CD14-positive monocyte (primary cell): ENCODE measurements around the gene PPP1R12B. TPM values are rescaled to one million over a fixed set of nuclear protein-coding genes. Genes with fewer than 3 reads are reported as not detected.
"Not testable (repeated sequence)": the region's sequence is repeated elsewhere in the genome, so short reads cannot be mapped to it uniquely, and the experiment has no call there.

ENCODE experiments used
- DNase-seq, 3 donors: peaks; one replicate each; pipeline ENCODE4 v3.0.0-alpha.2; 2011 to 2022
- H2AFZ ChIP-seq: 2 replicates; pipeline ENCODE4 v1.6.0; 2012; ENCODE audit warnings: mild to moderate bottlenecking, low read depth, low read length, inconsistent platforms; ENCODE audit not compliant: insufficient read depth, poor library complexity, severe bottlenecking
- H3K27ac ChIP-seq, 2 donors: 1 replicate in 1 of 2; 2 replicates in 1 of 2; pipeline ENCODE4 v1.5.1; 2012 to 2013; ENCODE audit warnings: low read length in 2 of 2, control low read depth in 1 of 2, inconsistent platforms in 1 of 2, low read depth in 1 of 2, mild to moderate bottlenecking in 1 of 2
- H3K27me3 ChIP-seq, 2 donors: one replicate each; pipeline versions ENCODE4 v1.6.0 to v1.6.1; 2011 to 2013; ENCODE audit warnings: low read length in 2 of 2; ENCODE audit not compliant: control insufficient read depth in 2 of 2, insufficient read depth in 2 of 2
- H3K36me3 ChIP-seq, 2 donors: replicated peaks in 1 of 2; 1 replicate in 1 of 2; 2 replicates in 1 of 2; pipeline versions ENCODE4 v1.5.1 to v1.6.1; 2012 to 2013; ENCODE audit warnings: low read length in 2 of 2, control low read depth in 1 of 2, inconsistent platforms in 1 of 2, mild to moderate bottlenecking in 1 of 2; ENCODE audit not compliant: insufficient read depth in 2 of 2, control insufficient read depth in 1 of 2
- H3K4me1 ChIP-seq, 2 donors: 1 replicate in 1 of 2; 2 replicates in 1 of 2; pipeline versions ENCODE4 v1.5.1 to v1.6.1; 2012 to 2013; ENCODE audit warnings: low read length in 2 of 2, control low read depth in 1 of 2, inconsistent platforms in 1 of 2, mild to moderate bottlenecking in 1 of 2, moderate library complexity in 1 of 2; ENCODE audit not compliant: insufficient read depth in 2 of 2, control insufficient read depth in 1 of 2
- H3K4me2 ChIP-seq: replicated peaks from 2 replicates; pipeline ENCODE3; 2012; ENCODE audit warnings: low read length, moderate library complexity, mild to moderate bottlenecking; ENCODE audit not compliant: poor library complexity, severe bottlenecking; ENCODE audit errors: extremely low read depth
- H3K4me3 ChIP-seq, 3 experiments: fragments of 200-600 bp in 1 of 3; sonication (generic) in 1 of 3; replicated peaks in 1 of 3; 1 replicate in 2 of 3; 2 replicates in 1 of 3; pipeline ENCODE4 v1.5.1; 2011 to 2013; ENCODE audit warnings: low read length in 3 of 3, mild to moderate bottlenecking in 3 of 3, control low read depth in 2 of 3, low read depth in 2 of 3, inconsistent platforms in 1 of 3, moderate library complexity in 1 of 3
- H3K79me2 ChIP-seq: 2 replicates; pipeline ENCODE4 v1.6.0; 2012; ENCODE audit warnings: mild to moderate bottlenecking, control low read depth, inconsistent platforms, low read length, moderate library complexity; ENCODE audit not compliant: insufficient read depth
- H3K9ac ChIP-seq: 2 replicates; pipeline ENCODE4 v1.6.0; 2017; ENCODE audit warnings: low read length, mild to moderate bottlenecking; ENCODE audit not compliant: insufficient read depth, poor library complexity, severe bottlenecking
- H3K9me3 ChIP-seq, 2 donors: replicated peaks in 1 of 2; 1 replicate in 1 of 2; 2 replicates in 1 of 2; pipeline versions ENCODE4 v1.5.1 to v1.6.1; 2012 to 2013; ENCODE audit warnings: low read length in 2 of 2, control low read depth in 1 of 2; ENCODE audit not compliant: control insufficient read depth in 1 of 2, insufficient read depth in 1 of 2
- H4K20me1 ChIP-seq: 2 replicates; pipeline ENCODE4 v1.6.0; 2012; ENCODE audit warnings: mild to moderate bottlenecking, low read length, control low read depth, moderate library complexity; ENCODE audit not compliant: insufficient read depth
- H3K27ac Mint-ChIP-seq, 7 donors: one replicate each; pipeline ENCODE4 v1.8.0; 2020; ENCODE audit warnings: mild to moderate bottlenecking in 7 of 7, mixed read lengths in 7 of 7, moderate library complexity in 6 of 7, inconsistent platforms in 2 of 7
- H3K27me3 Mint-ChIP-seq, 3 donors: one replicate each; pipeline ENCODE4 v1.8.0; 2021 to 2022; ENCODE audit warnings: low read depth in 3 of 3, mild to moderate bottlenecking in 3 of 3, mixed read lengths in 3 of 3, moderate library complexity in 3 of 3, inconsistent platforms in 1 of 3
- H3K36me3 Mint-ChIP-seq, 2 donors: one replicate each; pipeline ENCODE4 v1.8.0; 2020; ENCODE audit warnings: mixed read lengths in 2 of 2, inconsistent platforms in 1 of 2, mild to moderate bottlenecking in 1 of 2
- H3K4me1 Mint-ChIP-seq: one replicate; pipeline ENCODE4 v1.8.0; 2020; ENCODE audit warnings: mild to moderate bottlenecking, mixed read lengths
- H3K4me3 Mint-ChIP-seq, 2 donors: one replicate each; pipeline ENCODE4 v1.8.0; 2020; ENCODE audit warnings: mild to moderate bottlenecking in 2 of 2, mixed read lengths in 2 of 2, moderate library complexity in 1 of 2
- H3K9me3 Mint-ChIP-seq, 7 donors: one replicate each; pipeline ENCODE4 v1.8.0; 2020 to 2022; ENCODE audit warnings: mixed read lengths in 7 of 7, mild to moderate bottlenecking in 6 of 7, moderate library complexity in 6 of 7, inconsistent platforms in 2 of 7
- CTCF ChIP-seq: fragments of 200-600 bp; IDR thresholded peaks from one replicate; pipeline ENCODE4 v1.8.0; 2022; ENCODE audit warnings: antibody characterized with exemption, mild to moderate bottlenecking
- WGBS: methylation state at CpG from one replicate; pipeline ENCODE4 v1.1.5; 2013; ENCODE audit warnings: missing lambda C conversion rate; ENCODE audit not compliant: insufficient coverage; 5-methylcytosine and 5-hydroxymethylcytosine counted together
- intact Hi-C, 2 donors: fragments of 100-400 bp; cut with micrococcal nuclease; formaldehyde crosslinking; loops; one replicate each; pipeline versions ENCODE4 v1.15.0 to v1.15.1; 2023
- polyA plus RNA-seq, 3 donors: library from polyadenylated mRNA; depleted of rRNA in 1 of 3; unstranded in 2 of 3; stranded (reverse) in 1 of 3; fragments of 300-500 nt in 2 of 3; fragments of >200 nt in 1 of 3; fragmentation: Illumina TruSeq in 2 of 3; gene quantifications; 1 replicate in 2 of 3; 2 replicates in 1 of 3; pipeline ENCODE4 v1.2.3, GENCODE V29; 2012 to 2021

Gene PPP1R12B
- polyA plus RNA-seq, 3 donors = 1.3 to 12.2 (median 1.7) TPM

- H3K4me3 ChIP-seq = no peak overlapping the region
- peaks cover 5 to 36% of the 10 kb centered on the region in 2 donors for H3K9me3 ChIP-seq
- Mint-ChIP-seq H3K9me3 (peaks cover 0 to 19% (median 4%) of the 10 kb centered on the region in 7 donors), H3K4me1 (peaks cover 46% of the 10 kb centered on the region), H3K27ac (no peak overlapping the region), H3K27me3 (peaks cover 40 to 76% (median 69%) of the 10 kb centered on the region in 3 donors), H3K4me3 (peak overlapping the region in 1 of 2 donors; percentile 79), H3K36me3 (peaks cover 0 to 5% of the 10 kb centered on the region in 2 donors)
- no peak for DNase-seq
- no peak overlapping the region for H2AFZ ChIP-seq
- no peak for TF ChIP-seq CTCF
- H3K4me1 ChIP-seq = peaks cover 30 to 34% of the 10 kb centered on the region in 2 donors
- H3K36me3 ChIP-seq = no peaks in the 10 kb centered on the region
- WGBS = 100% methylated on average over 5 of the region's 13 CpGs
- intact Hi-C loops = loop anchor here in 1 of 2 donors (5.0 kb wide), 1 partner anchor 146 kb away; no protein-coding TSS in a partner anchor
- peaks cover 94% of the 10 kb centered on the region for H4K20me1 ChIP-seq
- no peak overlapping the region for H3K9ac ChIP-seq
- no peak overlapping the region for H3K4me2 ChIP-seq
- H3K27me3 ChIP-seq = peaks cover 69 to 95% of the 10 kb centered on the region in 2 donors
- H3K79me2 ChIP-seq = no peaks in the 10 kb centered on the region
- H3K27ac ChIP-seq = no peak overlapping the region
Measured at GRCh38 chr1:202627841-202628565, 279.5 kb downstream of the PPP1R12B start.

- no peak overlapping the region for H3K27ac ChIP-seq
- H3K9ac ChIP-seq = no peak overlapping the region
- WGBS = 87% methylated on average over 7 of the region's 7 CpGs
- intact Hi-C loops = loop anchor here in 1 of 2 donors (5.0 kb wide), 1 partner anchor 146 kb away; no protein-coding TSS in a partner anchor
- peaks cover 5 to 36% of the 10 kb centered on the region in 2 donors for H3K9me3 ChIP-seq
- no peaks in the 10 kb centered on the region for H3K79me2 ChIP-seq
- H3K4me1 Mint-ChIP-seq = peaks cover 46% of the 10 kb centered on the region
- H3K27ac Mint-ChIP-seq = peak overlapping the region in 2 of 7 donors; percentile 42 to 51
- H3K4me3 Mint-ChIP-seq = peak overlapping the region in 1 of 2 donors; percentile 79
- peaks cover 95% of the 10 kb centered on the region for H4K20me1 ChIP-seq
- H3K27me3 ChIP-seq = peaks cover 70 to 95% of the 10 kb centered on the region in 2 donors
- peaks cover 0 to 5% of the 10 kb centered on the region in 2 donors for H3K36me3 Mint-ChIP-seq
- H3K4me3 ChIP-seq = peak overlapping the region in 1 of 3 experiments; percentile 14
- peaks cover 30 to 34% of the 10 kb centered on the region in 2 donors for H3K4me1 ChIP-seq
- H3K4me2 ChIP-seq = peak overlapping the region; percentile 11
- no peaks in the 10 kb centered on the region for H3K36me3 ChIP-seq
- H3K9me3 Mint-ChIP-seq = peaks cover 0 to 16% (median 4%) of the 10 kb centered on the region in 7 donors
- no peak overlapping the region for H2AFZ ChIP-seq
- DNase-seq = no peak
- H3K27me3 Mint-ChIP-seq = peaks cover 47 to 84% (median 76%) of the 10 kb centered on the region in 3 donors
- no peak for TF ChIP-seq CTCF
Measured at GRCh38 chr1:202628646-202629215, 280.2 kb downstream of the PPP1R12B start.

- H3K79me2 ChIP-seq, H3K36me3 Mint-ChIP-seq, H3K36me3 ChIP-seq, H3K27ac ChIP-seq, H2AFZ ChIP-seq, H3K9ac ChIP-seq: not testable (repeated sequence)
- H3K4me2 ChIP-seq = peak overlapping the region; percentile 11
- H3K27me3 Mint-ChIP-seq = peaks cover 53 to 90% (median 82%) of the 10 kb centered on the region in 3 donors
- H3K4me1 Mint-ChIP-seq = peaks cover 46% of the 10 kb centered on the region
- H3K9me3 Mint-ChIP-seq = peaks cover 0 to 16% (median 4%) of the 10 kb centered on the region in 7 donors
- H3K27me3 ChIP-seq = peaks cover 68 to 95% of the 10 kb centered on the region in 2 donors
- peaks cover 5 to 36% of the 10 kb centered on the region in 2 donors for H3K9me3 ChIP-seq
- peak overlapping the region in 3 of 7 donors; percentile 38 to 51 (median 42) for H3K27ac Mint-ChIP-seq
- intact Hi-C loops = loop anchor here in 1 of 2 donors (5.0 kb wide), 1 partner anchor 147 kb away; no protein-coding TSS in a partner anchor
- H3K4me1 ChIP-seq = peaks cover 30 to 34% of the 10 kb centered on the region in 2 donors
- peak overlapping the region in 1 of 3 experiments; percentile 14 for H3K4me3 ChIP-seq
- H4K20me1 ChIP-seq = peaks cover 92% of the 10 kb centered on the region
- peak overlapping the region in 1 of 2 donors; percentile 79 for H3K4me3 Mint-ChIP-seq
- no CpG with 5 or more reads among the region's 2 CpGs for WGBS
- peak; percentile 49 to 73 (median 58) for DNase-seq
Measured at GRCh38 chr1:202629257-202629811, 280.8 kb downstream of the PPP1R12B start.
